Neural cell (in vitro differentiated cells): Measurements from ENCODE around the gene AGPS. TPM values are rescaled to one million over a fixed set of nuclear protein-coding genes. Genes with fewer than 3 reads are reported as not detected.
"Not testable (repeated sequence)": the region's sequence is repeated elsewhere in the genome, so short reads cannot be mapped to it uniquely, and the experiment has no call there.

Experiments used
- H2AFZ ChIP-seq: fragments of 200-600, 300-800 bp; sonication (generic), shearing (Covaris generic); 2 replicates; pipeline ENCODE4 v1.6.0; 2014; ENCODE audit warnings: low read depth, mild to moderate bottlenecking, antibody characterized with exemption, low read length, moderate library complexity
- H3F3A ChIP-seq: fragments of 200-600 bp; shearing (Covaris generic); 2 replicates; pipeline ENCODE4 v1.6.1; 2016; ENCODE audit warnings: mild to moderate bottlenecking, moderate library complexity, mixed read lengths, antibody characterized with exemption, low read length; ENCODE audit not compliant: insufficient read depth, poor library complexity, severe bottlenecking
- H3K27ac ChIP-seq: fragments of 200-600, 300-800 bp; sonication (generic), shearing (Covaris generic); 2 replicates; pipeline ENCODE4 v1.5.1; 2014; ENCODE audit warnings: mild to moderate bottlenecking, low read length, moderate library complexity
- H3K27me3 ChIP-seq: fragments of 300-800, 200-600 bp; sonication (generic), shearing (Covaris generic); 2 replicates; pipeline ENCODE4 v1.6.0; 2014; ENCODE audit warnings: mild to moderate bottlenecking, low read depth, low read length, moderate library complexity; ENCODE audit not compliant: insufficient read depth
- H3K36me3 ChIP-seq: fragments of 300-800, 200-600 bp; sonication (generic), shearing (Covaris generic); 2 replicates; pipeline ENCODE4 v1.5.1; 2014; ENCODE audit warnings: mild to moderate bottlenecking, antibody characterized with exemption, low read length, moderate library complexity; ENCODE audit not compliant: insufficient read depth
- H3K4me2 ChIP-seq: fragments of 300-800, 200-600 bp; sonication (generic), shearing (Covaris generic); 2 replicates; pipeline ENCODE4 v1.6.0; 2014; ENCODE audit warnings: mild to moderate bottlenecking, low read length
- H3K4me3 ChIP-seq: fragments of 300-800, 200-600 bp; sonication (generic), shearing (Covaris generic); 2 replicates; pipeline ENCODE4 v1.5.1; 2014; ENCODE audit warnings: mild to moderate bottlenecking, low read length, moderate library complexity
- H3K79me2 ChIP-seq: fragments of 200-600 bp; shearing (Covaris generic); replicated peaks from 2 replicates; pipeline ENCODE4 v1.6.0; 2014; ENCODE audit warnings: mild to moderate bottlenecking, low read length, moderate library complexity; ENCODE audit not compliant: insufficient read depth
- H3K9ac ChIP-seq: fragments of 300-800, 200-600 bp; sonication (generic), shearing (Covaris generic); 2 replicates; pipeline ENCODE4 v1.6.1; 2016; ENCODE audit warnings: mild to moderate bottlenecking, low read length, mixed read lengths
- H3K9me2 ChIP-seq: fragments of 200-600 bp; shearing (Covaris generic); 2 replicates; pipeline ENCODE4 v1.6.1; 2016; ENCODE audit warnings: mild to moderate bottlenecking, low read length, mixed read lengths; ENCODE audit not compliant: insufficient read depth
- H3K9me3 ChIP-seq: fragments of 200-600, 300-800 bp; sonication (generic), shearing (Covaris generic); 2 replicates; pipeline ENCODE4 v1.6.1; 2016; ENCODE audit warnings: mild to moderate bottlenecking, mixed run types, low read length, moderate library complexity, mixed read lengths
- H4K20me1 ChIP-seq: fragments of 200-600 bp; shearing (Covaris generic); 2 replicates; pipeline ENCODE4 v1.6.1; 2016; ENCODE audit warnings: mild to moderate bottlenecking, mixed run types; ENCODE audit not compliant: insufficient read depth
- EP300 ChIP-seq: fragments of 450-650 bp; conservative IDR thresholded peaks from 2 replicates; pipeline ENCODE4 v1.6.1; 2014; ENCODE audit warnings: antibody characterized with exemption, mild to moderate bottlenecking, moderate library complexity; ENCODE audit not compliant: poor library complexity, severe bottlenecking
- EZH2 ChIP-seq: fragments of 200-600, 300-800 bp; shearing (Covaris generic), sonication (generic); IDR thresholded peaks from 2 replicates; pipeline ENCODE4 v1.6.1; 2014; ENCODE audit warnings: antibody characterized with exemption, low read length, borderline replicate concordance, mild to moderate bottlenecking; ENCODE audit not compliant: insufficient read depth, poor library complexity, severe bottlenecking
- MXI1 ChIP-seq: fragments of 450-650 bp; conservative IDR thresholded peaks from 2 replicates; pipeline ENCODE4 v1.6.1; 2014; ENCODE audit warnings: antibody characterized with exemption, mild to moderate bottlenecking; ENCODE audit not compliant: poor library complexity, severe bottlenecking
- POLR2AphosphoS5 ChIP-seq: IDR thresholded peaks from 2 replicates; pipeline ENCODE4 v1.6.1; 2012
- RAD21 ChIP-seq: fragments of 450-650 bp; conservative IDR thresholded peaks from 2 replicates; pipeline ENCODE4 v1.6.1; 2014; ENCODE audit warnings: antibody characterized with exemption, mild to moderate bottlenecking, moderate library complexity
- SMC3 ChIP-seq: fragments of 450-650 bp; conservative IDR thresholded peaks from 2 replicates; pipeline ENCODE4 v1.6.1; 2014; ENCODE audit warnings: antibody characterized with exemption, mild to moderate bottlenecking, moderate library complexity; ENCODE audit not compliant: poor library complexity
- TAF1 ChIP-seq: IDR thresholded peaks from 2 replicates; pipeline ENCODE4 v1.6.1; 2012; ENCODE audit warnings: low read depth
- polyA plus RNA-seq: library from polyadenylated mRNA; depleted of rRNA; stranded (reverse); fragments of >200 nt; gene quantifications from 2 replicates; pipeline ENCODE4 v1.2.3, GENCODE V29; 2014
- TF ChIP-seq, protein P1 (sequence below): fragments of 450-650 bp; IDR thresholded peaks from 2 replicates; pipeline ENCODE4 v1.5.1; 2014; ENCODE audit warnings: antibody characterized with exemption, mild to moderate bottlenecking, moderate library complexity; ENCODE audit not compliant: poor library complexity, severe bottlenecking
- TF ChIP-seq, protein P2 (sequence below): IDR thresholded peaks from 2 replicates; pipeline ENCODE4 v1.6.1; 2012; ENCODE audit warnings: borderline replicate concordance

The AGPS gene
- polyA plus RNA-seq, 1 donor from 2014 or later, result 31.0 TPM

DNA sequence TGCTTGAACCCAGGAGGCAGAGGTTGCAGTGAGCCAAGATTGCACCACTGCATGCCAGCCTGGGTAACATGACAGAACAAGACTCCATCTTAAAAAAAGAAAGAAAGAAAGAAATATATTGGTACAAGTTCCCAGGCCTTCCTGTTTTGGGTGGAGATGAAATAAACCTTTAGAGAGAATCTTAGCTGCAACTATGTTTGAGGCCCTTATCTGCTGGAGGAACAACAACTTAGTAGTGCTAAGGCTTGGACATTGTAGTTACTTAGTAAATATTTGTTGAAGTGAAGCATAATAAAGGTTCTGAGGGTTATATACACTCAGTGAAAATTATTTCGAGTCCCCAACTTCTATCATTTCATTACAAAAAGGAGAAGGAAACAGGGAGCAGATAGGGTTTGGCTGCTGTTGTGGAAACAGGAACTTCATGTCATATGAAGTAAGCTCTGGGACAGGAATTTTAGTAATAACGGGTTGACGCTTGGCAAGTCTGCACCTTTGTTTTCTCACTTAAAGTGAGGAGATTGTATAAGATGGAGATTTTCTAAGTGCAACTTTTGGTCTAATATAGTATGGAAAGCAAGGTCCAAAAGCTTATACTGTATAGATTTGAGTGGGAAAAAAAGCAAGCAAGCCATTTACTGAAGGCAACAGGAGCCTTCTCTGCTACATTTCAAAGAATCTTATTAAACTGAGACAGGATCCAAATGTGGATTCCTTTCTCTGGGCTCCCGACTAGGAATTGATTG is 40.0 kb upstream of the AGPS start:
- Histone ChIP-seq H3K9me2 (no peaks in the 10 kb centered on the region), H4K20me1 (no peaks in the 10 kb centered on the region), H3K27me3 (no peaks in the 10 kb centered on the region), H3K9ac (no peak overlapping the region), H3K4me2 (no peak overlapping the region), H3K36me3 (no peaks in the 10 kb centered on the region), H3K9me3 (no peaks in the 10 kb centered on the region), H3K79me2 (no peaks in the 10 kb centered on the region), H3F3A (no peaks in the 10 kb centered on the region), H3K4me3 (no peak overlapping the region), H3K27ac (no peak overlapping the region), H2AFZ (no peak overlapping the region)
- TF ChIP-seq, protein P1, sequence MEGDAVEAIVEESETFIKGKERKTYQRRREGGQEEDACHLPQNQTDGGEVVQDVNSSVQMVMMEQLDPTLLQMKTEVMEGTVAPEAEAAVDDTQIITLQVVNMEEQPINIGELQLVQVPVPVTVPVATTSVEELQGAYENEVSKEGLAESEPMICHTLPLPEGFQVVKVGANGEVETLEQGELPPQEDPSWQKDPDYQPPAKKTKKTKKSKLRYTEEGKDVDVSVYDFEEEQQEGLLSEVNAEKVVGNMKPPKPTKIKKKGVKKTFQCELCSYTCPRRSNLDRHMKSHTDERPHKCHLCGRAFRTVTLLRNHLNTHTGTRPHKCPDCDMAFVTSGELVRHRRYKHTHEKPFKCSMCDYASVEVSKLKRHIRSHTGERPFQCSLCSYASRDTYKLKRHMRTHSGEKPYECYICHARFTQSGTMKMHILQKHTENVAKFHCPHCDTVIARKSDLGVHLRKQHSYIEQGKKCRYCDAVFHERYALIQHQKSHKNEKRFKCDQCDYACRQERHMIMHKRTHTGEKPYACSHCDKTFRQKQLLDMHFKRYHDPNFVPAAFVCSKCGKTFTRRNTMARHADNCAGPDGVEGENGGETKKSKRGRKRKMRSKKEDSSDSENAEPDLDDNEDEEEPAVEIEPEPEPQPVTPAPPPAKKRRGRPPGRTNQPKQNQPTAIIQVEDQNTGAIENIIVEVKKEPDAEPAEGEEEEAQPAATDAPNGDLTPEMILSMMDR, result no peak
- TF ChIP-seq EP300, result no peak
- TF ChIP-seq POLR2AphosphoS5, result no peak
- TF ChIP-seq RAD21, result no peak
- TF ChIP-seq, protein P2, sequence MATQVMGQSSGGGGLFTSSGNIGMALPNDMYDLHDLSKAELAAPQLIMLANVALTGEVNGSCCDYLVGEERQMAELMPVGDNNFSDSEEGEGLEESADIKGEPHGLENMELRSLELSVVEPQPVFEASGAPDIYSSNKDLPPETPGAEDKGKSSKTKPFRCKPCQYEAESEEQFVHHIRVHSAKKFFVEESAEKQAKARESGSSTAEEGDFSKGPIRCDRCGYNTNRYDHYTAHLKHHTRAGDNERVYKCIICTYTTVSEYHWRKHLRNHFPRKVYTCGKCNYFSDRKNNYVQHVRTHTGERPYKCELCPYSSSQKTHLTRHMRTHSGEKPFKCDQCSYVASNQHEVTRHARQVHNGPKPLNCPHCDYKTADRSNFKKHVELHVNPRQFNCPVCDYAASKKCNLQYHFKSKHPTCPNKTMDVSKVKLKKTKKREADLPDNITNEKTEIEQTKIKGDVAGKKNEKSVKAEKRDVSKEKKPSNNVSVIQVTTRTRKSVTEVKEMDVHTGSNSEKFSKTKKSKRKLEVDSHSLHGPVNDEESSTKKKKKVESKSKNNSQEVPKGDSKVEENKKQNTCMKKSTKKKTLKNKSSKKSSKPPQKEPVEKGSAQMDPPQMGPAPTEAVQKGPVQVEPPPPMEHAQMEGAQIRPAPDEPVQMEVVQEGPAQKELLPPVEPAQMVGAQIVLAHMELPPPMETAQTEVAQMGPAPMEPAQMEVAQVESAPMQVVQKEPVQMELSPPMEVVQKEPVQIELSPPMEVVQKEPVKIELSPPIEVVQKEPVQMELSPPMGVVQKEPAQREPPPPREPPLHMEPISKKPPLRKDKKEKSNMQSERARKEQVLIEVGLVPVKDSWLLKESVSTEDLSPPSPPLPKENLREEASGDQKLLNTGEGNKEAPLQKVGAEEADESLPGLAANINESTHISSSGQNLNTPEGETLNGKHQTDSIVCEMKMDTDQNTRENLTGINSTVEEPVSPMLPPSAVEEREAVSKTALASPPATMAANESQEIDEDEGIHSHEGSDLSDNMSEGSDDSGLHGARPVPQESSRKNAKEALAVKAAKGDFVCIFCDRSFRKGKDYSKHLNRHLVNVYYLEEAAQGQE, result no peak
- no peak for TF ChIP-seq TAF1
- no peak for TF ChIP-seq EZH2

DNA sequence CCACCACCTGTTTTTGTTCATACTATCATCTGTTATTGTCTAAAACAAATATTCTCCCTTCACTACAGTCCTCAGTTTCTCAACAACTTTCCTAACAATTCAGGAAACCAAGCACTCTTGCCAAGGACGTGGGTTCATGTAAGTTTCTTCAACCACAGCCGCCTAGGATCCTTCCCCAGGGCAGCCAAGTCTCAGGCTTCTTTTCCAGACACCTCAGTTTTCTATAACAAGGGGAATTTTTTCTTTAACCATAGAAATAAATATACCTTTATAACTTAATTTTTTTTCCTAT is 39.4 kb upstream of the AGPS start:
- Histone ChIP-seq H3K9me3 (no peaks in the 10 kb centered on the region), H3K4me3 (no peak overlapping the region), H3K9me2 (no peaks in the 10 kb centered on the region), H3K36me3 (no peaks in the 10 kb centered on the region), H2AFZ (no peak overlapping the region), H4K20me1 (no peaks in the 10 kb centered on the region), H3K27me3 (no peaks in the 10 kb centered on the region), H3K79me2 (no peaks in the 10 kb centered on the region), H3K9ac (no peak overlapping the region), H3K27ac (no peak overlapping the region), H3K4me2 (no peak overlapping the region), H3F3A (no peaks in the 10 kb centered on the region)
- TF ChIP-seq, protein P1, result no peak
- TF ChIP-seq, protein P2, result no peak
- TF ChIP-seq EZH2, result no peak
- TF ChIP-seq EP300, result no peak
- no peak for TF ChIP-seq TAF1
- no peak for TF ChIP-seq MXI1
- TF ChIP-seq SMC3, result no peak
- no peak for TF ChIP-seq POLR2AphosphoS5
- TF ChIP-seq RAD21, result no peak

DNA sequence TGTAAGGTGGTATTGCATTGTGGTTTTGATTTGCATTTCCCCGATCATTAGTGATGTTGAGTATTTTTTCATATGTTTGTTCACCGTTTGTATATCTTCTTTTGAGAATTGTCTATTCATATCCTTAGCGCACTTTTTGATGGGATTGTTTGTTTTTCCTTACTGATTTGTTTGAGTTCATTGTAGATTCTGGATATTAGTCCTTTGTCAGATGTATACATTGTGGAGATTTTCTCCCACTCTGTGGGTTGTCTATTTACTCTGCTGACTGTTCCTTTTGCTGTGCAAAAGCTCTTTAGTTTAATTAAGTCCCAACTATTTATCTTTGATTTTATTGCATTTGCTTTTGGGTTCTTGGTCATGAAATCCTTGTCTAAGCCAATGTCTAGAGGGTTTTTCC is 38.0 kb upstream of the AGPS start:
- not testable (repeated sequence) for H3K27ac ChIP-seq, H3K9ac ChIP-seq, H3K79me2 ChIP-seq, H3K4me3 ChIP-seq, H3F3A ChIP-seq, H2AFZ ChIP-seq, H4K20me1 ChIP-seq, H3K9me2 ChIP-seq, H3K27me3 ChIP-seq, H3K4me2 ChIP-seq, H3K36me3 ChIP-seq, H3K9me3 ChIP-seq
